Hematopoietic multipotent progenitor cell treated with erythropoietin and hydrocortisone succinate and interleukin-3 and kit ligand, for 8 days (in vitro differentiated cells): Measurements from ENCODE around the gene DENND4A.
"Not testable (repeated sequence)": the region's sequence is repeated elsewhere in the genome, so short reads cannot be mapped to it uniquely, and the experiment has no call there.

ENCODE experiments used
- DNase-seq: peaks from one replicate; pipeline ENCODE4 v3.0.0-alpha.2; 2015

Gene DENND4A

GRCh38 chr15:65787260-65787659 lies 4.8 kb downstream of the DENND4A start:
- no peak for DNase-seq

- DNase-seq: no peak
Observed at GRCh38 chr15:65785151-65785550, 6.9 kb downstream of the DENND4A start.

GRCh38 chr15:65783872-65784271 lies 8.2 kb downstream of the DENND4A start:
- DNase-seq: no peak

- DNase-seq: no peak
Observed at GRCh38 chr15:65782096-65782495, 10.0 kb downstream of the DENND4A start.

- DNase-seq: not testable (repeated sequence)
Observed at GRCh38 chr15:65778701-65779100, 13.4 kb downstream of the DENND4A start.

- peak; percentile 95 for DNase-seq
Observed at GRCh38 chr15:65778269-65778668, 13.8 kb downstream of the DENND4A start.

- DNase-seq: peak; percentile 88
Observed at GRCh38 chr15:65777843-65778242, 14.2 kb downstream of the DENND4A start.

GRCh38 chr15:65777053-65777452 lies 15.0 kb downstream of the DENND4A start:
- DNase-seq: no peak

GRCh38 chr15:65773386-65774111 lies 18.5 kb downstream of the DENND4A start:
- peak; percentile 51 for DNase-seq

- no peak for DNase-seq
Observed at GRCh38 chr15:65772930-65773329, 19.2 kb downstream of the DENND4A start.

- no peak for DNase-seq
Observed at GRCh38 chr15:65771870-65772269, 20.2 kb downstream of the DENND4A start.

- DNase-seq: no peak
Observed at GRCh38 chr15:65769482-65769881, 22.6 kb downstream of the DENND4A start.

GRCh38 chr15:65767895-65768294 lies 24.2 kb downstream of the DENND4A start:
- DNase-seq: no peak

GRCh38 chr15:65767264-65767595 lies 24.9 kb downstream of the DENND4A start:
- no peak for DNase-seq

- no peak for DNase-seq
Observed at GRCh38 chr15:65766422-65767263, 25.4 kb downstream of the DENND4A start.

GRCh38 chr15:65765106-65765505 lies 27.0 kb downstream of the DENND4A start:
- DNase-seq: no peak

GRCh38 chr15:65762914-65763787 lies 28.9 kb downstream of the DENND4A start:
- no peak for DNase-seq

GRCh38 chr15:65762399-65762798 lies 29.7 kb downstream of the DENND4A start:
- no peak for DNase-seq

GRCh38 chr15:65761210-65761926 lies 30.7 kb downstream of the DENND4A start:
- no peak for DNase-seq

GRCh38 chr15:65759441-65759840 lies 32.7 kb downstream of the DENND4A start:
- no peak for DNase-seq

GRCh38 chr15:65758242-65758641 lies 33.9 kb downstream of the DENND4A start:
- DNase-seq: no peak

GRCh38 chr15:65757256-65757655 lies 34.8 kb downstream of the DENND4A start:
- DNase-seq: peak; percentile 77
